Measurements from ENCODE around the gene HOXC6. TPM values are rescaled to one million over a fixed set of nuclear protein-coding genes. Genes with fewer than 3 reads are reported as not detected.

The HOXC6 gene
- total RNA-seq, 2 experiments from 2014 or later, result not detected

DNA sequence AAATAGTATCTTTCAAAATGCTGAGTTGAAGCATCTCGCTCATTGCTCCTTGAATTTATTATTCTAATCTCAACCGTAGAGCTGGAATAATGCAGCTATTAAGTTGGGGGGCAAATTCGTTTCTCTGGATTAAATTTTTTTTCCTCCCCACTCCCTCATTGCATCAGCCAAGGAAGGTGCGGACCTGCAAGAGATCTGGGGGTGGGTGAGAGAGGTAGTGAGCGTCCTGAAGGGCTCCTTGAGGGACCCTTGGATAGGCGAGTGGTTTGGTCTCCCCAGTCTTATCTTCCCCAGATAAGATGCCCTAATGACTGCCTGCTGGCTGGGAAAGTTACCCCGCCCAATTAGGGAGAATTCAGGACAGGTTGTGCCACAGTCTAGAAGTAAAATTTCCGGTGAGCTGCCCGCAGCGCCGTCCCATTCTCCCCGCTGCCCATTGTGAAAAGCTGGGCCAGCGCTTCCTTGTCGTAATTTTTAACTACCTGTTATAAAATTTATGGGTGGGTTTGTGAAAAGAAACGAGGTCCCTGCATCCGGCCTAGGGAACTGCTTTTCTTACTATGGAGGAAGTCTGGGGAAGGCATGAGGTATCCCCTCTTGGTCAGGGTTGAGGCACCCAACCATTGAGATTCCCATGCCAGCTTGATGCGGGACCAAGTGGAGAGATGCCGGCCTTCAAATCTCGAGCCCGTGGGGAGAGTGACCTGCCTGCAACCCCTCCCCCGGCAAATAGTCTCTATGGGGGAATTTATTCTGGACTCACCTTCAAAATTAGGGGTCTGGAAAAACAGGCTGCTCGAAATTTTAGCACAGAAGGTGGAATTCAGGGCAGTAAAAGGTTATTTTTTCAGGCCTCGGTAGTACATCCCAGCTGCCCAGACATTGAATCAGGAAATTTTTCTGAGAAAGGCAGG is 13.0 kb upstream of the HOXC6 start:
- H3K27me3 Mint-ChIP-seq, result peaks cover 75% of the 10 kb centered on the region
- ATAC-seq, result no peak
- POLR2A ChIA-PET, result interaction anchor here (1.1 to 1.2 kb wide), 2 partner anchors 24 to 39 kb away, joined by 3 read pairs; no protein-coding TSS in a partner anchor
- no peak overlapping the region for H3K4me3 Mint-ChIP-seq
- DNase-seq, result no peak
- no peak overlapping the region for H3K27ac Mint-ChIP-seq
- no peaks in the 10 kb centered on the region for H3K36me3 Mint-ChIP-seq (ENCODE audit: low read depth)
- H3K4me1 Mint-ChIP-seq (ENCODE audit: low read depth), result peaks cover 24% of the 10 kb centered on the region
- intact Hi-C loops (cut with micrococcal nuclease), result no loop called here
- CTCF ChIA-PET, result interaction anchor here (0.6 to 3.5 kb wide), 11 partner anchors 8 to 312 kb away, joined by 3 to 23 read pairs (median 4); partner anchors contain the start of genes HOXC10, HOXC5 and HOXC6
- TF ChIP-seq, protein P1, sequence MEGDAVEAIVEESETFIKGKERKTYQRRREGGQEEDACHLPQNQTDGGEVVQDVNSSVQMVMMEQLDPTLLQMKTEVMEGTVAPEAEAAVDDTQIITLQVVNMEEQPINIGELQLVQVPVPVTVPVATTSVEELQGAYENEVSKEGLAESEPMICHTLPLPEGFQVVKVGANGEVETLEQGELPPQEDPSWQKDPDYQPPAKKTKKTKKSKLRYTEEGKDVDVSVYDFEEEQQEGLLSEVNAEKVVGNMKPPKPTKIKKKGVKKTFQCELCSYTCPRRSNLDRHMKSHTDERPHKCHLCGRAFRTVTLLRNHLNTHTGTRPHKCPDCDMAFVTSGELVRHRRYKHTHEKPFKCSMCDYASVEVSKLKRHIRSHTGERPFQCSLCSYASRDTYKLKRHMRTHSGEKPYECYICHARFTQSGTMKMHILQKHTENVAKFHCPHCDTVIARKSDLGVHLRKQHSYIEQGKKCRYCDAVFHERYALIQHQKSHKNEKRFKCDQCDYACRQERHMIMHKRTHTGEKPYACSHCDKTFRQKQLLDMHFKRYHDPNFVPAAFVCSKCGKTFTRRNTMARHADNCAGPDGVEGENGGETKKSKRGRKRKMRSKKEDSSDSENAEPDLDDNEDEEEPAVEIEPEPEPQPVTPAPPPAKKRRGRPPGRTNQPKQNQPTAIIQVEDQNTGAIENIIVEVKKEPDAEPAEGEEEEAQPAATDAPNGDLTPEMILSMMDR (IDR thresholded peaks at IDR 0.05), result no peak
- H3K9me3 Mint-ChIP-seq, result no peaks in the 10 kb centered on the region

DNA sequence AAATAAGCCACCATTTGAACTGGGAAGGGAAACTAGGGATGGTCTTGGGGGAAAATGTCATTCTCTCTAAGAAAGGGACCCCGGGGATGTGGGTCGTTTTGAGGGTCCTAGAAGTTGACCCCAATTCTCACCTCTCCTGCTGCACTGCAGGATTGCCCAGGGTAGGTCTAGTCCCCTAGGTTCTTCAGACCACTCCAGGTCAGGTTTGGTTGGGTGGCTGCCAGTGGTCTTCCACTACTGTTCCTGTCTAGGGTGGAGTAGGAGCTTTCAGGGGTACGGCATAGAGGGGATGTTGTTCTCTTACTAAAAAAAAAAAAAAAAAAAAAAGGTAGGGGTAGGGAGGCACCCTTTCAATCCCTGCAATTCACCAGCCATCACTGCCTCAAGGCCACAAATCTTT is 12.2 kb upstream of the HOXC6 start:
- no peak overlapping the region for H3K4me3 Mint-ChIP-seq
- TF ChIP-seq, protein P1 (IDR thresholded peaks at IDR 0.05), result no peak

DNA sequence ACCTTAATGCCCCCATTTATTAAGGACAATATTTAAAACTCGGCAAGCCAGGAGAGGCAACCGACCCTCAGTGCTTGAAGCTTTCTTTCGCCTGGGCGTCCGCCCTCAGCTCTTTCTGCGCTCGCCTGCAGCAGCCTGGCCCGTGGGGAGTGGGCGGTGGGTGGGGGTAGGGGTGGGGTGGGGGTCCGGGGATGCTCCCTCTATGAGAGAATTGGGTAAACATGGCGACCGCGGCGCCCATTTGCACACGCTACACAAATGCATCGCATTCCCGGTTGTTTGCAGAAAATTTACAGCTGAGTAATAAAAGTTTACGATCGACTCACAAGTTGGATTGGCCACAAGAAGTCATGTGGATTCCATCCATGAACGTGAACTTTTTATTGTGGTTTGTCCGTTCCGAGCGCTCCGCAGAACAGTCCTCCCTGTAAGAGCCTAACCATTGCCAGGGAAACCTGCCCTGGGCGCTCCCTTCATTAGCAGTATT is 11.7 kb upstream of the HOXC6 start:
- TF ChIP-seq, protein P1 (IDR thresholded peaks at IDR 0.05), result no peak
- no peak for DNase-seq
- no peak for ATAC-seq
- intact Hi-C loops (cut with micrococcal nuclease), result no loop called here
- peaks cover 69% of the 10 kb centered on the region for H3K27me3 Mint-ChIP-seq
- no peaks in the 10 kb centered on the region for H3K36me3 Mint-ChIP-seq (ENCODE audit: low read depth)
- peaks cover 16% of the 10 kb centered on the region for H3K4me1 Mint-ChIP-seq (ENCODE audit: low read depth)
- no peak overlapping the region for H3K27ac Mint-ChIP-seq
- CTCF ChIA-PET, result interaction anchor here (1.2 to 3.5 kb wide), 9 partner anchors 8 to 191 kb away, joined by 4 to 23 read pairs (median 7); partner anchors contain the start of genes HOXC5 and HOXC8
- H3K9me3 Mint-ChIP-seq, result no peaks in the 10 kb centered on the region
- POLR2A ChIA-PET, result interaction anchor here (1.1 to 2.0 kb wide), 2 partner anchors 8 to 22 kb away, joined by 3 to 6 read pairs; partner anchors contain the start of gene HOXC8
- H3K4me3 Mint-ChIP-seq, result no peak overlapping the region

More for the DNA sequence above, 12.2 kb upstream of the HOXC6 start:
- peaks cover 70% of the 10 kb centered on the region for H3K27me3 Mint-ChIP-seq
- ChIA-PET CTCF (interaction anchor here (1.2 to 3.5 kb wide), 8 partner anchors 9 to 192 kb away, joined by 4 to 23 read pairs (median 10); partner anchors contain the start of gene HOXC5), POLR2A (interaction anchor here (1.1 to 2.0 kb wide), 2 partner anchors 7 to 23 kb away, joined by 3 to 6 read pairs; partner anchors contain the start of gene HOXC8)
- H3K36me3 Mint-ChIP-seq (ENCODE audit: low read depth), result no peaks in the 10 kb centered on the region
- H3K27ac Mint-ChIP-seq, result no peak overlapping the region
- intact Hi-C loops (cut with micrococcal nuclease), result no loop called here
- ATAC-seq (no peak), DNase-seq (no peak)
- peaks cover 21% of the 10 kb centered on the region for H3K4me1 Mint-ChIP-seq (ENCODE audit: low read depth)
- H3K9me3 Mint-ChIP-seq, result no peaks in the 10 kb centered on the region

DNA sequence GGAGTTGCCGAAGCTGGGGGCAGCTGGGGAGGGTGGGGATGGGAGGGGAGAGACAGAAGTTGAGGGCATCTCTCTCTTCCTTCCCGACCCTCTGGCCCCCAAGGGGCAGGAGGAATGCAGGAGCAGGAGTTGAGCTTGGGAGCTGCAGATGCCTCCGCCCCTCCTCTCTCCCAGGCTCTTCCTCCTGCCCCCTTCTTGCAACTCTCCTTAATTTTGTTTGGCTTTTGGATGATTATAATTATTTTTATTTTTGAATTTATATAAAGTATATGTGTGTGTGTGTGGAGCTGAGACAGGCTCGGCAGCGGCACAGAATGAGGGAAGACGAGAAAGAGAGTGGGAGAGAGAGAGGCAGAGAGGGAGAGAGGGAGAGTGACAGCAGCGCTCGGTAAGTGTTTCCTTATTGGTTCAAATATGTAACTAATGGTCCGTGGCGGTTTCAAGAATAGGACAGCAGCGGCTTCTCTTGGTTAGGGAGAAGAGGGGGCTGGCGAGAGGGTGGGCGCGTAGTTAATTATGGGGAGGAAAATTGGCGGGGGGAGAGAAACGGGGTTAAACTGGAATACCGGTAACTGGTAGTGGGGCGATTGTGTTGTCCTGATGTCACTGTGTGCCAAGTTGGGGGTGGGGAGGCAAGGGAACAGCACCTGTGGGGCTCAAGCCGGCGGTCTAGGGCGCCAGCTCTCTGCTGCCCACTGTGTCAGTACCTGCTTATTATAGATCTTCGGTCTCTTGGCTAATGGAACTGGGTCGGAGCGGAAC is 11.0 kb upstream of the HOXC6 start:
- DNase-seq (no peak), ATAC-seq (peak; percentile 38)
- Mint-ChIP-seq H3K27ac (no peak overlapping the region), H3K4me3 (peak overlapping the region; percentile 76), H3K27me3 (peaks cover 70% of the 10 kb centered on the region), H3K36me3 (ENCODE audit: low read depth) (no peaks in the 10 kb centered on the region), H3K4me1 (ENCODE audit: low read depth) (peaks cover 15% of the 10 kb centered on the region), H3K9me3 (no peaks in the 10 kb centered on the region)
- POLR2A ChIA-PET, result interaction anchor here (0.6 to 2.0 kb wide), 2 partner anchors 9 to 202 kb away, joined by 3 to 6 read pairs; partner anchors contain the start of gene HOXC8
- TF ChIP-seq, protein P1 (IDR thresholded peaks at IDR 0.05), result no peak
- intact Hi-C loops (cut with micrococcal nuclease), result no loop called here
- CTCF ChIA-PET, result interaction anchor here (0.8 to 3.5 kb wide), 15 partner anchors 8 to 199 kb away, joined by 3 to 23 read pairs (median 4); partner anchors contain the start of genes HOXC4, HOXC5, HOXC8 and SMUG1
